Kasumi-1 (cell line): Measurements from ENCODE around the gene DXO.
"Not testable (repeated sequence)": the region's sequence is repeated elsewhere in the genome, so short reads cannot be mapped to it uniquely, and the experiment has no call there.

Experiments used
- DNase-seq, 2 experiments: peaks; one replicate each; lab custom pipeline; 2025; lab: John Stamatoyannopoulos, UW

Gene DXO

DNA sequence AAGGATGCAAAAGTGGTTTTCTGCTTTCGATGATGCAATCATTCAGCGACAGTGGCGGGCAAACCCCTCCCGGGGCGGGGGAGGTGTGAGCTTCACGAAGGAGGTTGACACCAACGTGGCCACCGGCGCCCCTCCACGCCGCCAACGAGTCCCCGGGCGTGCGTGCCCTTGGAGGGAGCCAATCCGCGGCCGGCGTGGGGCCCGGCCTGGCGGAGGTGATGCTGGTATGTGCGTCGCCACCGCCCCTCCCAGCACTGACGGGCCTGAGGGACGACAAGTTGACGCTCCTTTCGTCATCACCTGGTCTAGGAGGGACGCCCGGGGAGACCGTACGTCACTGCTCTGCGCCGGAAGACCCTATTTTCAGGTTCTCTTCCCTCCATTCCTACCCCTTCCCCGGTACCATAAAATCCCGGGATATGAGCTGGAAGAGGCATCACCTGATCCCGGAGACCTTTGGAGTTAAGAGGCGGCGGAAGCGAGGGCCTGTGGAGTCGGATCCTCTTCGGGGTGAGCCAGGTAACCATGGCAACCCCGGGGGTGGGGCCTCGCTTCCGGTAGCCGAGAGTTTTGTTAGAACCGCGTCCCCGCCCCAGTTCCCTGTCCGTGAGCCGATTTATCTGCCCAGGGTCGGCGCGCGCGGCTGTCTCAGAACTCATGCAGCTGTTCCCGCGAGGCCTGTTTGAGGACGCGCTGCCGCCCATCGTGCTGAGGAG is at the start of gene DXO:
DXO (minus strand) TSS at position 146 of the 716 bp plus-strand sequence. CDS start 463 bp downstream, outside the sequence.
- peak; percentile 93 to 95 for DNase-seq

DNA sequence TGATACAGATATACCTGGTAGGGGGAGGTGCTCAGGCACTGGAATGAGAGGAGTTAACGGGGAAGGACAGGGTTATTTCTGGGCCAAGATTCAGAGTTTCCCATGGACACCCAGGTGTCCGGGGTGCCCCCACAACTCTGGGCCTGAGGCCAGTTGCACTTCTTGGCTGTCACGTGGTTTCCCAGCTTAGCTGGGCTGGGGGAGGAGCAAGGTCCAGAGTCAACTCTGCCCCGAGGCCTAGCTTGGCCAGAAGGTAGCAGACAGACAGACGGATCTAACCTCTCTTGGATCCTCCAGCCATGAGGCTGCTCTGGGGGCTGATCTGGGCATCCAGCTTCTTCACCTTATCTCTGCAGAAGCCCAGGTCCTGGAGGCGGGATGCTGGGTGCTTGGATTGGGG is 42.6 kb upstream of the DXO start, which contains the start of gene C4B:
C4B (plus strand) TSS at position 249 of the 400 bp plus-strand sequence; CDS start at position 300, 51 bp downstream.
- not testable (repeated sequence) for DNase-seq

DNA sequence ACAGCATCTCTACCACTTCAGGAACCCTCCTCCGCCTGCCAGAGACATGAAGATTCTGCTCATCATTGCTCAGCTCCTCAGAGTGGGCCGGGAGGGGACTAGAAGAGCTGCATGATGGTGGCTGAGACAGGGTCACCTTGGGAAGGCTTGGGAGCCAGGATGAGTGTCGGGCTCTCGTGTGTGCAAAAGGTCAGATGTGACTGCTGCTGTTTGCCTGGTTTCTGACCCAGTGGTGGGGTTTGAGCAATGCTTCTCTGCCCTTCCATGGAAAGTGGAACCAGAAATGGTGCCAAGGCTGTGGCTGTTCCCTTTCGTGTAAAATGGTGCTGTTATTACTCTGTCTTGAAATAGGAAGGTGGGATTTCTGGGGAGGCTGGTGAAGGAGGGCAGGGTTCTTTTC is 41.8 kb upstream of the DXO start:
- not testable (repeated sequence) for DNase-seq

GRCh38 chr6:32012941-32013617 is 41.1 kb upstream of the DXO start:
- DNase-seq = not testable (repeated sequence)

DNA sequence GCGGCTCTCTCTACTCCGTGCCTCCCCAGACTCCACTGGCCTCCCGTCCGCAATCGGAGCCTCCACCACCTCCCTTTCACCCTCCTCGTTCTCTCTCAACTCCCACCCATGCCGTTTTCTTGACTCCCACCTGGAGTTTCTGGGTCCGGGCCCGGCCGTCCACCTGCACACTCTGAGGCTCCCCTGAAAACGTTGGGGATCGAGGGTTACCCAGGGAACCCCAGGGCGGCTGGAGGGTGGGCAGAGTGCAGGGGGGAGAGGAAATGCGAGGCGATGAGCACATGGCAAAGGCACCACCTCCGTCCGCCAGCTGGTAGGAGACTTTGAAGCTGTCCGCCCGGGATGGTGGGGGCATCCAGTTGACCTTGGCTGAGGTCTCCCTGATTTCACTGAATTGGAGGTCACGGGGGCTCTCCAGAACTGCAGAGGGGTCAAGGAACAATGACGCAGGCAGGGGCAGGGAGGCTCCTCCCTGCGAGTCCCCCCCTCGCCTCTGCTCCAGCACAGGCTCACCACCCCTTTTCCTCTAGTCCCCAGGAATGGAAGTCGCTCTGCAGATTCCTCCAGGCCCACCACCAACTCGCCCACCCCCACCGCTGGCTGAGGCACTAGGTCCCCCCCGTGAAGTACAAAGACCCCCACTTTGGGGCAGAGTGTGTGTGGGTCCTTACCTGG is 39.1 kb upstream of the DXO start:
- not testable (repeated sequence) for DNase-seq

GRCh38 chr6:32009537-32009936 is 37.6 kb upstream of the DXO start:
- not testable (repeated sequence) for DNase-seq

DNA sequence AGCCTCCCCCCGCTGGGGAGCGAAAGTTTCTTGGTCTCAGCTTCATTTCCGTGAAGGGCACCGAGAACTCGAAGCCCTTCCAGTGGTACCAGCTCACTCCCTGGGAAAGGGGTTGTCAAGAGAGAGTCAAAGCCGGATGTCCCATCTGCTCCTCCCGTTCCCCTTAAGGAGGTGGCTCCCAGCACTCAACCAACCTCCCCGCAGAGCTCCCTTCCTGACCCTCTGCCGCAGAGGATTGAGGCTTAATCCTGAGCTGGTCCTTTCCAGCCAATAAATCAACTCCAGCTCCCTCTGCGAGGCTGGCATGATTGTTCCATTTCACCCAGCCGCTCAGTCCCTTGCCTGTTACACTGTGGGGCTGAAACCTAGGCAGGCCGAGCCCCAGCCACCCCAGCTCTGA is 36.7 kb upstream of the DXO start:
- not testable (repeated sequence) for DNase-seq

GRCh38 chr6:32008037-32008436 is 36.1 kb upstream of the DXO start:
- not testable (repeated sequence) for DNase-seq

DNA sequence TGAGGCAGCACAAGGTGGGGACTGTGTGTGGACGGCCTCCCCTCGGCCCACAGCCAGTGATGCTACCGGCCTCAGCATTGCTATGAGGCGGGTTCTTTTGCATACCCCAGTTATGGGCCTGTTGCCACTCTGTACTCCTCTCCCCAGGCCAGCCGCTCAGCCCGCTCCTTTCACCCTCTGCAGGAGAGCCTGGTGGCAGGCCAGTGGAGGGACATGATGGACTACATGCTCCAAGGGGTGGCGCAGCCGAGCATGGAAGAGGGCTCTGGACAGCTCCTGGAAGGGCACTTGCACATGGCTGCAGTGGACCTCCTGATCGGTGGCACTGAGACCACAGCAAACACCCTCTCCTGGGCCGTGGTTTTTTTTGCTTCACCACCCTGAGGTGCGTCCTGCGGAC is 35.1 kb upstream of the DXO start:
- not testable (repeated sequence) for DNase-seq

DNA sequence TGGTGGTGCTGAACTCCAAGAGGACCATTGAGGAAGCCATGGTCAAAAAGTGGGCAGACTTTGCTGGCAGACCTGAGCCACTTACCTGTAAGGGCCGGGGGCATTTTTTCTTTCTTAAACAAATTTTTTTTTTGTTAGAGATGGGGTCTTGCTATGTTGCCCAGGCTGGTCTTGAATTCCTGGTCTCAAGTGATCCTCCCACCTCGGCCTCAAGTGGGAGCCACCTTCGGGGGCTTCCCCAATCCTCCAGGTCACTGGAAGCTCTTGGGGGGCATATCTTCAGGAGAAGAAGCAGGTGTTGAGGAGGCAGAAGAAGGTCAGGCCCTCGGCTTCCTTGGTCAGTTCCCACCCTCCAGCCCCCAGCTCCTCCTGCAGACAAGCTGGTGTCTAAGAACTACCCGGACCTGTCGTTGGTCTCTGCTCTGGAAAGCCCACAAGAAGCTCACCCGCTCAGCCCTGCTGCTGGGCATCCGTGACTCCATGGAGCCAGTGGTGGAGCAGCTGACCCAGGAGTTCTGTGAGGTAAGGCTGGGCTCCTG is 34.1 kb upstream of the DXO start:
- DNase-seq = not testable (repeated sequence)

- not testable (repeated sequence) for DNase-seq
Observed at GRCh38 chr6:32005538-32005880, 33.6 kb upstream of the DXO start.

- not testable (repeated sequence) for DNase-seq
Observed at GRCh38 chr6:32004864-32005537, 33.1 kb upstream of the DXO start.

GRCh38 chr6:32004393-32004792 is 32.5 kb upstream of the DXO start:
- not testable (repeated sequence) for DNase-seq

GRCh38 chr6:32003301-32003700 is 31.4 kb upstream of the DXO start:
- not testable (repeated sequence) for DNase-seq

- DNase-seq = not testable (repeated sequence)
Observed at GRCh38 chr6:32002546-32003268, 30.8 kb upstream of the DXO start.

DNA sequence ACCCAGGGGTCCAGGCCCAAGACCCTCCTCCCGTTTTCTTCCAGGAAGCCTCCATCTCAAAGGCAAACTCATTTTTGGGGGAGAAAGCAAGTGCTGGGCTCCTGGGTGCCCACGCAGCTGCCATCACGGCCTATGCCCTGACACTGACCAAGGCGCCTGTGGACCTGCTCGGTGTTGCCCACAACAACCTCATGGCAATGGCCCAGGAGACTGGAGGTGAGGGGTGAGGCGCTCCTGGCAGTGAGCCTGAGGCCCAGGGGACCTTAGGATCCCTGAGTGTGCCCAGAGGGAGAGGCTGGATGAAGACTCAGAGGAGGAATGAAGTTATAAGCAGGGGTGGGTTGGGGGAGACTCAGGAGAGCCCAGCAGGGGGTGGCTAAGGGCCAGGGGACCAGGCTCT is 24.4 kb upstream of the DXO start:
- DNase-seq = not testable (repeated sequence)

DNA sequence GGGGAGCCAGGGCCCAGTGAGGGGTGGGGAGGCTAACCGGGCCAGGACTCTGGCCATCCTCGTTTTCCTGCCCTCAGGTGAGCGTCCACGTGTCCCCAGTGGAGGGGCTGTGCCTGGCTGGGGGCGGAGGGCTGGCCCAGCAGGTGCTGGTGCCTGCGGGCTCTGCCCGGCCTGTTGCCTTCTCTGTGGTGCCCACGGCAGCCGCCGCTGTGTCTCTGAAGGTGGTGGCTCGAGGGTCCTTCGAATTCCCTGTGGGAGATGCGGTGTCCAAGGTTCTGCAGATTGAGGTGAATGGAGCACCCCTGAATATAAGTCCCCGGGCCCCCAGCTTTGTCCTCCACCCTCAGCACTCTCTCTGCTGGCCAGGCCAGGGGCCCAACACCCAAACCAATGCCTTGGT is 22.5 kb upstream of the DXO start:
- DNase-seq = not testable (repeated sequence)

DNA sequence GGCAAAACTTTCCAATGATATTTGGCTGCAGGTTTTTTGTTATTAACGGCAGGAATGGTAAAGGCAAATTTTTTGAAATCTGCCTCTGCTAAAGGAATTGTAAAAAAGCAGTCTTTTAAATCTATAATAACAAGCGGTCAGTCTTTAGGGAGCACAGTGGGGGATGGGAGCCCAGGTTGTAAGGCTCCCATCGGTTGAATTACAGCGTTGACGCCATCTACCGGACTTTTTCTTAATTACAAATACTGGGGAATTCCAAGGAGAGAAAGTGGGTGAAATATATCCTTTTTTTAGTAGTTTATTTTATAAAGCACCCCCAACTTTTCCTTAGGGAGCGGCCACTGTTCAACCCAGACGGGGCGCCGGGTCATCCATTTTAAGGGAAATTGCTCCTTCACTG is 17.4 kb upstream of the DXO start:
- not testable (repeated sequence) for DNase-seq

- not testable (repeated sequence) for DNase-seq
Observed at GRCh38 chr6:31981744-31982143, 9.8 kb upstream of the DXO start, which contains the start of gene C4A. C4A (plus strand) TSS chr6:31982057; CDS start chr6:31982108, 51 bp downstream.

GRCh38 chr6:31980998-31981397 is 9.1 kb upstream of the DXO start:
- not testable (repeated sequence) for DNase-seq
